ENCODE results near the gene LZTR1. TPM values are rescaled to one million over a fixed set of nuclear protein-coding genes. Genes with fewer than 3 reads are reported as not detected.

The LZTR1 gene
- total RNA-seq, 2 donors from 2014 or later, result 20.7 to 24.7 TPM

DNA sequence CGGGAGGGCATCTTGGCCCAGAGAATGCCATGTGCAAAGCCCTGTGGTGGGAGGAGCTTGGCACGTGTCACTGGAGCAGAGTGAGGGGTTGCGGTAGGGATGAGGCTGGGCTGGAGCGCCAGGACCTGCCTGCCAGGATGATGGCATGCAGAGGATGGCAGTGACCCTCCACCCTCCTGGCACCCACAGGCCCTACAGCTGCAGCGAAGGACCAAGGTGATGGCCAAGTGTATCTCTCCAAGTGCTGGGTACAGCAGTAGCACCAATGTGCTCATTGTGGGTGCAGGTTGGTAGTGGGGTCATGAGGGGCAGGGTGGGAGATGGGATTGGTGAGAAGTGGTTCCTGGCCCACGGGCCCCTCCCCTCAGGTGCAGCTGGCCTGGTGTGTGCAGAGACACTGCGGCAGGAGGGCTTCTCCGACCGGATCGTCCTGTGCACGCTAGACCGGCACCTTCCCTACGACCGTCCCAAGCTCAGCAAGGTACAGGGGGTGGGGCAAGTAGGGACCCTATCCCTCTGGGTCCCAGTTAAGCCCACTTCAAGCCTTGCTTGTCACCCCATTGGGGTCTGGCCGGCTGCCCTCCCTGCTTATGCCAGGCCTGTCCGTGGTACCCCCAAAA, 7.7 kb upstream of the LZTR1 start:
- H3K27me3 ChIP-seq, result no peaks in the 10 kb centered on the region
- no peak overlapping the region for H3K4me3 ChIP-seq
- H3K9me3 ChIP-seq, result peaks cover 0 to 10% of the 10 kb centered on the region in 2 donors
- H3K27ac ChIP-seq, result no peak overlapping the region
- no peaks in the 10 kb centered on the region for H3K36me3 ChIP-seq
- DNase-seq (ENCODE audit: low spot score), result no peak
- TF ChIP-seq, protein P1, sequence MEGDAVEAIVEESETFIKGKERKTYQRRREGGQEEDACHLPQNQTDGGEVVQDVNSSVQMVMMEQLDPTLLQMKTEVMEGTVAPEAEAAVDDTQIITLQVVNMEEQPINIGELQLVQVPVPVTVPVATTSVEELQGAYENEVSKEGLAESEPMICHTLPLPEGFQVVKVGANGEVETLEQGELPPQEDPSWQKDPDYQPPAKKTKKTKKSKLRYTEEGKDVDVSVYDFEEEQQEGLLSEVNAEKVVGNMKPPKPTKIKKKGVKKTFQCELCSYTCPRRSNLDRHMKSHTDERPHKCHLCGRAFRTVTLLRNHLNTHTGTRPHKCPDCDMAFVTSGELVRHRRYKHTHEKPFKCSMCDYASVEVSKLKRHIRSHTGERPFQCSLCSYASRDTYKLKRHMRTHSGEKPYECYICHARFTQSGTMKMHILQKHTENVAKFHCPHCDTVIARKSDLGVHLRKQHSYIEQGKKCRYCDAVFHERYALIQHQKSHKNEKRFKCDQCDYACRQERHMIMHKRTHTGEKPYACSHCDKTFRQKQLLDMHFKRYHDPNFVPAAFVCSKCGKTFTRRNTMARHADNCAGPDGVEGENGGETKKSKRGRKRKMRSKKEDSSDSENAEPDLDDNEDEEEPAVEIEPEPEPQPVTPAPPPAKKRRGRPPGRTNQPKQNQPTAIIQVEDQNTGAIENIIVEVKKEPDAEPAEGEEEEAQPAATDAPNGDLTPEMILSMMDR (IDR thresholded peaks at IDR 0.05), result no peak
- H3K4me1 ChIP-seq, result peaks cover 0 to 5% of the 10 kb centered on the region in 2 donors

DNA sequence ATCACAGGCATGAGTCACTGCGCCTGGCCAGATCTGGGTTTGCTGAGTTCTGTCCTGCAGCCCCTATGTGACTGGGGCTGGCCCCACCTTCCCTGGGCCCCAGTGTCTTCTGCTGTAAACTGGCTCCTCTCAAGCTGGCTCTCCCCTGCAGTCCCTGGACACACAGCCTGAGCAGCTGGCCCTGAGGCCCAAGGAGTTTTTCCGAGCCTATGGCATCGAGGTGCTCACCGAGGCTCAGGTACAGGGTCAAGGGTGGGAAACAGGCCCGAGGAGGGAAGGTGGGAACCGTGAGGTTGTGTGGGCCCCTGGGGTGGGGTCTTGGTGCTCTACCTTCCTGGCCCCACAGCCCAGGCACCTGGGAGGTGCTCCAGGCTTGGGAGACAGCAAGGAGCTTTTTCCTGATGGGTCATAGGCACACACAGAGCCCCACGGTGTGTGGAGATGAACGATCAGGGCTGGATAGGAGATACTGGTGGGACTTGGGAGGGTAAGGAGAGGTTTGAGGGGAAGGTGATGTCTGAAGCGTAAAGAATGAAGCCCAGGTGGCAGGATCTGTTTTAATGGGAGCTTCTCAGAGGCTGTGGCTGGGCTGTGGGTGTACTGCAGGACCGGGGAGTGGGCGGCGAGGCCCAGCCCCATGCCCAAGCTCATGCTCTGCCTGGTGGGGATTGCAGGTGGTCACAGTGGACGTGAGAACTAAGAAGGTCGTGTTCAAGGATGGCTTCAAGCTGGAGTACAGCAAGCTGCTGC, 6.4 kb upstream of the LZTR1 start:
- Histone ChIP-seq H3K27me3 (no peaks in the 10 kb centered on the region), H3K4me3 (no peak overlapping the region), H3K27ac (no peak overlapping the region), H3K9me3 (peaks cover 0 to 10% of the 10 kb centered on the region in 2 donors), H3K4me1 (peaks cover 0 to 16% of the 10 kb centered on the region in 2 donors), H3K36me3 (no peaks in the 10 kb centered on the region)
- DNase-seq (ENCODE audit: low spot score), result no peak
- TF ChIP-seq, protein P1 (IDR thresholded peaks at IDR 0.05), result no peak

DNA sequence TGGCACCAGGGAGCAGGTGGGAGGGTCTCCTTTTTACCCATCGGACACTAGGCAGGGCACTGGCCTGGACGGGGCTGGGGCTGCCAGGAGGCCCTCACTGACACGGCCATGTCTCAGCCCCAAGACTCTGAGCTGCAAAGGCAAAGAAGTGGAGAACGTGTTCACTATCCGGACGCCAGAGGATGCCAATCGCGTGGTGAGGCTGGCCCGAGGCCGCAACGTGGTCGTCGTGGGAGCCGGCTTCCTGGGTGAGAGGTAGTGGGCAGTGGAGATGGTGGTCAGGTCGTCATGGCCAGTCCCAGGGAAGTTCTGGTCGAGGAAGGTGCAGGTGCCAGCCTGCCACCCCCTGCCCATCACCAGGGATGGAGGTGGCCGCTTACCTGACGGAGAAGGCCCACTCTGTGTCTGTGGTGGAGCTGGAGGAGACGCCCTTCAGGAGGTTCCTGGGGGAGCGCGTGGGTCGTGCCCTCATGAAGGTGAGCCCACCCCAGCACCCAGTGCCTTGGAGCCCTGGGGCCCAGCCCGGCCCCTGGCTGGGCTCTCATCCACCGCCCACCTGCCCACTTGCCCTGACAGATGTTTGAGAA, 5.7 kb upstream of the LZTR1 start:
- H3K36me3 ChIP-seq, result no peaks in the 10 kb centered on the region
- H3K4me3 ChIP-seq, result no peak overlapping the region
- H3K27ac ChIP-seq, result no peak overlapping the region
- TF ChIP-seq, protein P1 (IDR thresholded peaks at IDR 0.05), result no peak
- H3K27me3 ChIP-seq, result no peaks in the 10 kb centered on the region
- H3K4me1 ChIP-seq, result peaks cover 0 to 23% of the 10 kb centered on the region in 2 donors
- DNase-seq (ENCODE audit: low spot score), result no peak
- peaks cover 0 to 10% of the 10 kb centered on the region in 2 donors for H3K9me3 ChIP-seq

DNA sequence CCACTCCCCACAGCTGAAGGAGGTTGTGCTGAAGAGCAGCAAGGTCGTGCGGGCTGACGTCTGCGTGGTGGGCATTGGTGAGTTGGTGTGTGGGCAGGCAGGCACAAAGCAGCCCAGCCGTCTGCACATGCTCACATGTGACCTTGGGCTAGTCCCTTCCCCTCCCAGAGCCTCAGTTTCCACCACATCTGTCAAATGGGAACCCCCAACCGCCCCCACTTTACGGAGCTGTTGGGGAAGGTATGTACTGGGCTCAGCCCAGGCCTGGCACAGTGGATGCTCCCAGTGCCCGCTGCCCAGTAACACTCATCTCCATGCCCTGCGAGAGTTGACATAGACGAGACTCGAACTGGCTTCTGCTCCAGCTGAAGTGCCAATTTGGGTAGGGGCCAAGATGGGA, 5.1 kb upstream of the LZTR1 start:
- TF ChIP-seq, protein P1 (IDR thresholded peaks at IDR 0.05), result no peak

DNA sequence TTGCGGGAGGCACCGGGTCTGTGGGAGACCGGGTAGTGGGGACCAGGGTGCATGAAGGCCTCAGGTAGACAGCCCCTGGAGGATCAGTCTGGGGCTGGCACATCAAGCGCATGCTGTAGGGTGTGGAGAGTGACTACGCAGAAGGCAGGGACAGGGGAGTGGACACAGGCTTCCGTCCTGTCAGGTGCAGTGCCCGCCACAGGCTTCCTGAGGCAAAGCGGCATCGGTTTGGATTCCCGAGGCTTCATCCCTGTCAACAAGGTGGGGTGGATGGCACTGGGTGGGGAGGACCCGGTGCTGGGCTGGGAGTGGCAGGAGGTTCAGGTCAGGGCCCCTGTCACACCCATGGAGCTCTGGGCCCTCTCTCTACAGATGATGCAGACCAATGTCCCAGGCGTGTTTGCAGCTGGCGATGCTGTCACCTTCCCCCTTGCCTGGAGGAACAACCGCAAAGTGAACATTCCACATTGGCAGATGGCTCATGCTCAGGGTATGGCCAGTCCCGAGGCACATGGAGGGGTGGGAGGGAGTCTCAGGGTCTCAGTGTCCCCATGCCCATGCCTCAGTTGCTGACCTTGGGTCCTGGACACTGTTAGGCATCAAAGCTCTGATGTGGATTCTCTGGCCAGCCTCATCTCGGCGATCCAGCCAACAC, 4.5 kb upstream of the LZTR1 start:
- H3K27ac ChIP-seq, result no peak overlapping the region
- TF ChIP-seq, protein P1 (IDR thresholded peaks at IDR 0.05), result no peak
- no peak for DNase-seq (ENCODE audit: low spot score)
- H3K4me1 ChIP-seq, result peaks cover 0 to 28% of the 10 kb centered on the region in 2 donors
- H3K9me3 ChIP-seq, result peaks cover 0 to 10% of the 10 kb centered on the region in 2 donors
- H3K36me3 ChIP-seq, result no peaks in the 10 kb centered on the region
- no peak overlapping the region for H3K4me3 ChIP-seq
- H3K27me3 ChIP-seq, result no peaks in the 10 kb centered on the region

More for the DNA sequence above, 5.1 kb upstream of the LZTR1 start:
- Histone ChIP-seq H3K9me3 (peaks cover 0 to 10% of the 10 kb centered on the region in 2 donors), H3K27me3 (no peaks in the 10 kb centered on the region), H3K27ac (no peak overlapping the region), H3K36me3 (no peaks in the 10 kb centered on the region), H3K4me1 (peaks cover 0 to 25% of the 10 kb centered on the region in 2 donors), H3K4me3 (no peak overlapping the region)
- no peak for DNase-seq (ENCODE audit: low spot score)
